ENCODE data around the gene MYH14. TPM values are rescaled to one million over a fixed set of nuclear protein-coding genes. Genes with fewer than 3 reads are reported as not detected.

Gene MYH14
- total and polyA plus RNA-seq, 2 experiments from 2014 or later, result 40.9 to 64.4 TPM

GRCh38 chr19:50266896-50267295 is 63.5 kb downstream of the MYH14 start:
- 40% methylated on average over 14 of the region's 20 CpGs for WGBS (ENCODE audit: low lambda C conversion rate, missing lambda C conversion rate)
- H4K20me1 ChIP-seq (ENCODE audit: insufficient read depth, poor library complexity, severe bottlenecking), result no peaks in the 10 kb centered on the region
- TF ChIP-seq EZH2 (IDR thresholded peaks at IDR 0.05; ENCODE audit: borderline replicate concordance) (no peak), EZH2phosphoT487 (IDR thresholded peaks at IDR 0.05; ENCODE audit: low read depth, severe bottlenecking, unreplicated experiment) (no peak)
- TF ChIP-seq, protein P1, sequence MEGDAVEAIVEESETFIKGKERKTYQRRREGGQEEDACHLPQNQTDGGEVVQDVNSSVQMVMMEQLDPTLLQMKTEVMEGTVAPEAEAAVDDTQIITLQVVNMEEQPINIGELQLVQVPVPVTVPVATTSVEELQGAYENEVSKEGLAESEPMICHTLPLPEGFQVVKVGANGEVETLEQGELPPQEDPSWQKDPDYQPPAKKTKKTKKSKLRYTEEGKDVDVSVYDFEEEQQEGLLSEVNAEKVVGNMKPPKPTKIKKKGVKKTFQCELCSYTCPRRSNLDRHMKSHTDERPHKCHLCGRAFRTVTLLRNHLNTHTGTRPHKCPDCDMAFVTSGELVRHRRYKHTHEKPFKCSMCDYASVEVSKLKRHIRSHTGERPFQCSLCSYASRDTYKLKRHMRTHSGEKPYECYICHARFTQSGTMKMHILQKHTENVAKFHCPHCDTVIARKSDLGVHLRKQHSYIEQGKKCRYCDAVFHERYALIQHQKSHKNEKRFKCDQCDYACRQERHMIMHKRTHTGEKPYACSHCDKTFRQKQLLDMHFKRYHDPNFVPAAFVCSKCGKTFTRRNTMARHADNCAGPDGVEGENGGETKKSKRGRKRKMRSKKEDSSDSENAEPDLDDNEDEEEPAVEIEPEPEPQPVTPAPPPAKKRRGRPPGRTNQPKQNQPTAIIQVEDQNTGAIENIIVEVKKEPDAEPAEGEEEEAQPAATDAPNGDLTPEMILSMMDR (IDR thresholded peaks at IDR 0.05; ENCODE audit: poor library complexity), result no peak
- DNase-seq (ENCODE audit: low spot score), result no peak
- no peaks in the 10 kb centered on the region for H3K9me2 ChIP-seq (replicated peaks; ENCODE audit: insufficient read depth)
- H3K79me2 ChIP-seq, result no peaks in the 10 kb centered on the region
- H3K4me1 ChIP-seq (ENCODE audit: insufficient read depth), result no peaks in the 10 kb centered on the region
- H3K4me2 ChIP-seq, result no peak overlapping the region
- H3K4me3 ChIP-seq, result no peak overlapping the region
- H3K27ac ChIP-seq, result no peak overlapping the region
- no peaks in the 10 kb centered on the region for H3K36me3 ChIP-seq (replicated peaks; ENCODE audit: insufficient read depth, low read depth)
- H2AFZ ChIP-seq, result no peak overlapping the region
- no peaks in the 10 kb centered on the region for H3K9me3 ChIP-seq (ENCODE audit: low read depth)
- no peaks in the 10 kb centered on the region for H3K27me3 ChIP-seq

DNA sequence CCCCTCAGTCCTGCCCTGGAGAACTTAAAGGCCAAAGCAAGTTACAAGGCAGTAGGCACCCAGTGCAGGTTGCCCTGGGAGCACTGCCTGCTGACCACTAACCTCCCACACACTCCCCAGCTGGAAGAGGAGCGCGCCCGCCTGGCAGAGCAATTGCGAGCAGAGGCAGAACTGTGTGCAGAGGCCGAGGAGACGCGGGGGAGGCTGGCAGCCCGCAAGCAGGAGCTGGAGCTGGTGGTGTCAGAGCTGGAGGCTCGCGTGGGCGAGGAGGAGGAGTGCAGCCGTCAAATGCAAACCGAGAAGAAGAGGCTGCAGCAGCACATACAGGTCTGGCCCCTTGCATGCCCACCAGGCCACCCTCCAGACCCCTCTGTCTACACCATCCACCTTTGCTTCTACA is 64.6 kb downstream of the MYH14 start:
- H3K4me3 ChIP-seq, result no peak overlapping the region
- TF ChIP-seq, protein P1 (IDR thresholded peaks at IDR 0.05; ENCODE audit: poor library complexity), result no peak
- TF ChIP-seq EZH2phosphoT487 (IDR thresholded peaks at IDR 0.05; ENCODE audit: low read depth, severe bottlenecking, unreplicated experiment), result no peak
- WGBS (ENCODE audit: low lambda C conversion rate, missing lambda C conversion rate), result 94% methylated on average over 13 of the region's 13 CpGs
- H3K36me3 ChIP-seq (replicated peaks; ENCODE audit: insufficient read depth, low read depth), result no peaks in the 10 kb centered on the region
- H3K9me2 ChIP-seq (replicated peaks; ENCODE audit: insufficient read depth), result no peaks in the 10 kb centered on the region
- H4K20me1 ChIP-seq (ENCODE audit: insufficient read depth, poor library complexity, severe bottlenecking), result no peaks in the 10 kb centered on the region
- no peak overlapping the region for H3K4me2 ChIP-seq
- H3K9me3 ChIP-seq (ENCODE audit: low read depth), result no peaks in the 10 kb centered on the region
- no peak overlapping the region for H3K27ac ChIP-seq
- no peak overlapping the region for H2AFZ ChIP-seq
- no peak for DNase-seq (ENCODE audit: low spot score)
- no peaks in the 10 kb centered on the region for H3K79me2 ChIP-seq
- no peaks in the 10 kb centered on the region for H3K27me3 ChIP-seq
- no peaks in the 10 kb centered on the region for H3K4me1 ChIP-seq (ENCODE audit: insufficient read depth)

GRCh38 chr19:50268501-50268900 is 65.1 kb downstream of the MYH14 start:
- Histone ChIP-seq H3K36me3 (replicated peaks; ENCODE audit: insufficient read depth, low read depth) (no peaks in the 10 kb centered on the region), H3K9me2 (replicated peaks; ENCODE audit: insufficient read depth) (no peaks in the 10 kb centered on the region), H3K4me1 (ENCODE audit: insufficient read depth) (no peaks in the 10 kb centered on the region), H3K27me3 (no peaks in the 10 kb centered on the region), H3K27ac (no peak overlapping the region), H3K9me3 (ENCODE audit: low read depth) (no peaks in the 10 kb centered on the region), H3K4me3 (no peak overlapping the region), H3K79me2 (no peaks in the 10 kb centered on the region), H2AFZ (no peak overlapping the region), H3K4me2 (no peak overlapping the region), H4K20me1 (ENCODE audit: insufficient read depth, poor library complexity, severe bottlenecking) (no peaks in the 10 kb centered on the region)
- no peak for DNase-seq (ENCODE audit: low spot score)
- WGBS (ENCODE audit: low lambda C conversion rate, missing lambda C conversion rate), result 97% methylated on average over 5 of the region's 5 CpGs
- TF ChIP-seq EZH2phosphoT487 (IDR thresholded peaks at IDR 0.05; ENCODE audit: low read depth, severe bottlenecking, unreplicated experiment) (no peak), EZH2 (IDR thresholded peaks at IDR 0.05; ENCODE audit: borderline replicate concordance) (no peak)
- TF ChIP-seq, protein P1 (IDR thresholded peaks at IDR 0.05; ENCODE audit: poor library complexity), result no peak

DNA sequence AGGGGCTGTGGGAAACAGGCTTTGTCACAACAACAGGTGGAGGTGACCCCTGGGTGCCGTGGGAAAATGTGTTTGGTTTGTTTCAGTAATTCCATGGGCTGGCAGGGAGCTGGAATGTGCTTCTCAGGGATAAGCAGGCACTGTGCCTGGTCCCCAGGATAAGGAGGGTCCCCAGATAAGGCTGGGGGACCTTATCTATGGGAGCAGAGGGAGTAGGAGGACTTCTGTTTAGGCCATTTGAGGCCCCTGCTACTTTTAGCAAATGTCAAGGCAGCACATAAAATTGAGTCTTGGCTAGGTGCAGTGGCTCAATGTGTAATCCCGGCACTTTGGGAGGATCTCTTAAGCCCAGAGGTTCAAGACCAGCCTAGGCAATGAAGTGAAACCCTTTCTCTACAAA is 66.2 kb downstream of the MYH14 start:
- no peaks in the 10 kb centered on the region for H3K36me3 ChIP-seq (replicated peaks; ENCODE audit: insufficient read depth, low read depth)
- TF ChIP-seq EZH2phosphoT487 (IDR thresholded peaks at IDR 0.05; ENCODE audit: low read depth, severe bottlenecking, unreplicated experiment), result no peak
- TF ChIP-seq EZH2 (IDR thresholded peaks at IDR 0.05; ENCODE audit: borderline replicate concordance), result no peak
- TF ChIP-seq, protein P1 (IDR thresholded peaks at IDR 0.05; ENCODE audit: poor library complexity), result no peak
- WGBS (ENCODE audit: low lambda C conversion rate, missing lambda C conversion rate), result 88% methylated on average over 2 of the region's 2 CpGs

More for the DNA sequence above, 66.2 kb downstream of the MYH14 start:
- DNase-seq (ENCODE audit: low spot score), result no peak
- Histone ChIP-seq H3K9me3 (ENCODE audit: low read depth) (no peaks in the 10 kb centered on the region), H2AFZ (no peak overlapping the region), H3K4me3 (no peak overlapping the region), H3K79me2 (no peaks in the 10 kb centered on the region), H3K9me2 (replicated peaks; ENCODE audit: insufficient read depth) (no peaks in the 10 kb centered on the region), H3K4me1 (ENCODE audit: insufficient read depth) (no peaks in the 10 kb centered on the region), H4K20me1 (ENCODE audit: insufficient read depth, poor library complexity, severe bottlenecking) (no peaks in the 10 kb centered on the region), H3K4me2 (no peak overlapping the region), H3K27me3 (no peaks in the 10 kb centered on the region), H3K27ac (no peak overlapping the region)
